Measurements from ENCODE around the gene DFFA.
"Not testable (repeated sequence)": the region's sequence is repeated elsewhere in the genome, so short reads cannot be mapped to it uniquely, and the experiment has no call there.

The DFFA gene

GRCh38 chr1:10437052-10437451 lies 35.3 kb downstream of the DFFA start:
- DNase-seq (ENCODE audit: insufficient read length, low spot score) (no peak), FAIRE-seq (no peak)
- no peak for TF ChIP-seq POLR2A (IDR thresholded peaks at IDR 0.05; ENCODE audit: low read depth, low read length)

- FAIRE-seq = no peak
- DNase-seq (ENCODE audit: insufficient read length, low spot score) = no peak
- no peak for TF ChIP-seq POLR2A (IDR thresholded peaks at IDR 0.05; ENCODE audit: low read depth, low read length)
Measured at GRCh38 chr1:10434590-10434989, 37.7 kb downstream of the DFFA start.

GRCh38 chr1:10433790-10434189 lies 38.5 kb downstream of the DFFA start:
- DNase-seq (ENCODE audit: insufficient read length, low spot score) (no peak), FAIRE-seq (no peak)
- TF ChIP-seq POLR2A (IDR thresholded peaks at IDR 0.05; ENCODE audit: low read depth, low read length) = no peak

- FAIRE-seq (no peak), DNase-seq (ENCODE audit: insufficient read length, low spot score) (no peak)
- TF ChIP-seq POLR2A (IDR thresholded peaks at IDR 0.05; ENCODE audit: low read depth, low read length) = no peak
Measured at GRCh38 chr1:10432910-10433700, 39.2 kb downstream of the DFFA start.

GRCh38 chr1:10431070-10431730 lies 41.1 kb downstream of the DFFA start:
- no peak for FAIRE-seq
- no peak for TF ChIP-seq POLR2A (IDR thresholded peaks at IDR 0.05; ENCODE audit: low read depth, low read length)
- peak; percentile 35 for DNase-seq (ENCODE audit: insufficient read length, low spot score)

GRCh38 chr1:10430216-10431069 lies 41.9 kb downstream of the DFFA start, which contains the start of gene CENPS:
Gene CENPS (plus strand): TSS chr1:10430433. CDS start chr1:10430518, 85 bp downstream.
- DNase-seq (ENCODE audit: insufficient read length, low spot score) (peak; percentile 86), FAIRE-seq (no peak)
- TF ChIP-seq POLR2A (IDR thresholded peaks at IDR 0.05; ENCODE audit: low read depth, low read length) = peak; percentile 45

- no peak for FAIRE-seq
- TF ChIP-seq POLR2A (IDR thresholded peaks at IDR 0.05; ENCODE audit: low read depth, low read length) = no peak
- no peak for DNase-seq (ENCODE audit: insufficient read length, low spot score)
Measured at GRCh38 chr1:10429868-10430215, 42.5 kb downstream of the DFFA start.

GRCh38 chr1:10428984-10429383 lies 43.3 kb downstream of the DFFA start:
- no peak for TF ChIP-seq POLR2A (IDR thresholded peaks at IDR 0.05; ENCODE audit: low read depth, low read length)
- DNase-seq (ENCODE audit: insufficient read length, low spot score) (no peak), FAIRE-seq (no peak)

- not testable (repeated sequence) for FAIRE-seq
Measured at GRCh38 chr1:10426535-10426848, 45.8 kb downstream of the DFFA start.

GRCh38 chr1:10425826-10426534 lies 46.3 kb downstream of the DFFA start:
- FAIRE-seq; DNase-seq (ENCODE audit: insufficient read length, low spot score): not testable (repeated sequence)

More at GRCh38 chr1:10426535-10426848, 45.8 kb downstream of the DFFA start:
- DNase-seq (ENCODE audit: insufficient read length, low spot score) = not testable (repeated sequence)

GRCh38 chr1:10424651-10425050 lies 47.7 kb downstream of the DFFA start:
- no peak for DNase-seq (ENCODE audit: insufficient read length, low spot score)
- no peak for TF ChIP-seq POLR2A (IDR thresholded peaks at IDR 0.05; ENCODE audit: low read depth, low read length)
- no peak for FAIRE-seq

- no peak for FAIRE-seq
- DNase-seq (ENCODE audit: insufficient read length, low spot score) = no peak
- no peak for TF ChIP-seq POLR2A (IDR thresholded peaks at IDR 0.05; ENCODE audit: low read depth, low read length)
Measured at GRCh38 chr1:10424034-10424433, 48.3 kb downstream of the DFFA start.

GRCh38 chr1:10421637-10422036 lies 50.7 kb downstream of the DFFA start:
- no peak for FAIRE-seq
- TF ChIP-seq POLR2A (IDR thresholded peaks at IDR 0.05; ENCODE audit: low read depth, low read length) = no peak
- no peak for DNase-seq (ENCODE audit: insufficient read length, low spot score)

- no peak for FAIRE-seq
- no peak for TF ChIP-seq POLR2A (IDR thresholded peaks at IDR 0.05; ENCODE audit: low read depth, low read length)
- DNase-seq (ENCODE audit: insufficient read length, low spot score) = no peak
Measured at GRCh38 chr1:10419351-10419750, 53.0 kb downstream of the DFFA start.

GRCh38 chr1:10418741-10419140 lies 53.6 kb downstream of the DFFA start:
- DNase-seq (ENCODE audit: insufficient read length, low spot score); FAIRE-seq: not testable (repeated sequence)

GRCh38 chr1:10415967-10416366 lies 56.4 kb downstream of the DFFA start:
- DNase-seq (ENCODE audit: insufficient read length, low spot score); FAIRE-seq: not testable (repeated sequence)

Measured in H54 (cell line).